PC-9 (cell line): ENCODE measurements around the gene AGRN. TPM values are rescaled to one million over a fixed set of nuclear protein-coding genes. Genes with fewer than 3 reads are reported as not detected.

Experiments used
- BruUV-seq: library from RNA; stranded (reverse); fragments of 400-500 nt; replicated peaks from 2 replicates; lab custom pipeline; 2021; lab: Mats Ljungman, UMichigan
- CTCF ChIA-PET: fragments of 300-600 bp; sonication (Branson Sonifier 250); formaldehyde crosslinking; loops from one replicate; lab custom pipeline; 2022; ENCODE audit warnings: antibody characterized with exemption; lab: Charles Lee
- POLR2A ChIA-PET: fragments of 300-600 bp; sonication (Branson Sonifier 250); formaldehyde crosslinking; loops from one replicate; lab custom pipeline; 2022; ENCODE audit warnings: antibody characterized with exemption; ENCODE audit not compliant: unreplicated experiment; lab: Charles Lee
- DNase-seq, 2 experiments: peaks; one replicate each; pipeline versions ENCODE4 v3.0.0 to v3.0.0-alpha.2; 2015 to 2022; ENCODE audit warnings: mixed read lengths in 1 of 2
- H2AFZ ChIP-seq: fragments of 200-600 bp; sonication (generic); 2 replicates; pipeline ENCODE4 v1.8.1; 2017; ENCODE audit warnings: antibody characterized with exemption
- H3F3A ChIP-seq: fragments of 200-600 bp; sonication (generic); 2 replicates; pipeline ENCODE4 v1.8.1; 2017; ENCODE audit warnings: antibody characterized with exemption, mild to moderate bottlenecking, low read depth; ENCODE audit not compliant: insufficient read depth
- H3K27ac ChIP-seq: fragments of 200-600 bp; sonication (generic); 2 replicates; pipeline ENCODE4 v1.6.1; 2016; ENCODE audit warnings: mixed run types
- H3K27me3 ChIP-seq: fragments of 200-600 bp; sonication (generic); 2 replicates; pipeline ENCODE4 v1.6.1; 2016; ENCODE audit warnings: low read depth, mixed run types; ENCODE audit not compliant: insufficient read depth
- H3K36me3 ChIP-seq: fragments of 200-600 bp; sonication (generic); 2 replicates; pipeline ENCODE4 v1.6.1; 2016; ENCODE audit warnings: low read depth, mixed run types
- H3K4me1 ChIP-seq: fragments of 200-600 bp; sonication (generic); replicated peaks from 2 replicates; pipeline ENCODE4 v1.6.1; 2016; ENCODE audit warnings: mixed run types; ENCODE audit not compliant: insufficient read depth
- H3K4me2 ChIP-seq: fragments of 200-600 bp; sonication (generic); 2 replicates; pipeline ENCODE4 v1.6.1; 2017; ENCODE audit warnings: mixed run types
- H3K4me3 ChIP-seq: fragments of 200-600 bp; sonication (generic); 2 replicates; pipeline ENCODE4 v1.6.1; 2016; ENCODE audit warnings: mixed run types
- H3K79me2 ChIP-seq: fragments of 200-600 bp; sonication (generic); 2 replicates; pipeline ENCODE4 v1.6.1; 2017; ENCODE audit warnings: low read depth, mixed run types
- H3K9me2 ChIP-seq: fragments of 200-600 bp; sonication (generic); 2 replicates; pipeline ENCODE4 v1.8.1; 2017; ENCODE audit warnings: mild to moderate bottlenecking; ENCODE audit not compliant: insufficient read depth
- H3K9me3 ChIP-seq: fragments of 200-600 bp; sonication (generic); 2 replicates; pipeline ENCODE4 v1.8.1; 2016; ENCODE audit warnings: low read depth; ENCODE audit not compliant: insufficient read depth
- H4K20me1 ChIP-seq: fragments of 200-600 bp; sonication (generic); 2 replicates; pipeline ENCODE4 v1.8.1; 2017; ENCODE audit not compliant: insufficient read depth
- EZH2 ChIP-seq: fragments of 200-600 bp; sonication (generic); IDR thresholded peaks from 2 replicates; pipeline ENCODE4 v1.8.0; 2017; ENCODE audit warnings: antibody characterized with exemption, low read depth
- intact Hi-C: fragments of 100-400 bp; cut with micrococcal nuclease; formaldehyde crosslinking; loops from one replicate; pipeline ENCODE4 v1.10.0; 2022; ENCODE audit not compliant: unreplicated experiment
- total RNA-seq: library from RNA; stranded (reverse); gene quantifications from 2 replicates; pipeline ENCODE4 v1.2.3, GENCODE V29; 2021
- TF ChIP-seq, protein P1 (sequence below): fragments of 200-600 bp; sonication (generic); conservative IDR thresholded peaks from 2 replicates; pipeline ENCODE4 v1.6.1; 2017; ENCODE audit warnings: mixed run types, antibody characterized with exemption, mild to moderate bottlenecking, moderate library complexity

The AGRN gene
- total RNA-seq, 1 experiment from 2014 or later, result 278 TPM

DNA sequence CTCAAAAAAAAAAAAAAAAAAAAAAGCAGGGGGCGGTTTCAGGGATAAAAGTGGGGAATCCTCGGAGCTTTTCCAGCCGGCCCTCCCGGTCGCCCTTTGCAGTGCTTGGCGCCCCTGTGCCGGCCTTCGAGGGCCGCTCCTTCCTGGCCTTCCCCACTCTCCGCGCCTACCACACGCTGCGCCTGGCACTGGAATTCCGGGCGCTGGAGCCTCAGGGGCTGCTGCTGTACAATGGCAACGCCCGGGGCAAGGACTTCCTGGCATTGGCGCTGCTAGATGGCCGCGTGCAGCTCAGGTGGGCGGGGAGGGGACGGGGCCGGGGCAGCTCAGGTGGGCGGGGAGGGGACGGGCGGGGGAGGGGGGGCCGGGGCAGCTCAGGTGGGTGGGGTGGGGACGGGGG, 28.8 kb downstream of the AGRN start:
- CTCF ChIA-PET, result interaction anchor here (0.6 kb wide), 1 partner anchor 46 kb away, joined by 12 read pairs; no protein-coding TSS in a partner anchor
- H3K9me3 ChIP-seq, result no peaks in the 10 kb centered on the region
- intact Hi-C loops, result no loop called here

DNA sequence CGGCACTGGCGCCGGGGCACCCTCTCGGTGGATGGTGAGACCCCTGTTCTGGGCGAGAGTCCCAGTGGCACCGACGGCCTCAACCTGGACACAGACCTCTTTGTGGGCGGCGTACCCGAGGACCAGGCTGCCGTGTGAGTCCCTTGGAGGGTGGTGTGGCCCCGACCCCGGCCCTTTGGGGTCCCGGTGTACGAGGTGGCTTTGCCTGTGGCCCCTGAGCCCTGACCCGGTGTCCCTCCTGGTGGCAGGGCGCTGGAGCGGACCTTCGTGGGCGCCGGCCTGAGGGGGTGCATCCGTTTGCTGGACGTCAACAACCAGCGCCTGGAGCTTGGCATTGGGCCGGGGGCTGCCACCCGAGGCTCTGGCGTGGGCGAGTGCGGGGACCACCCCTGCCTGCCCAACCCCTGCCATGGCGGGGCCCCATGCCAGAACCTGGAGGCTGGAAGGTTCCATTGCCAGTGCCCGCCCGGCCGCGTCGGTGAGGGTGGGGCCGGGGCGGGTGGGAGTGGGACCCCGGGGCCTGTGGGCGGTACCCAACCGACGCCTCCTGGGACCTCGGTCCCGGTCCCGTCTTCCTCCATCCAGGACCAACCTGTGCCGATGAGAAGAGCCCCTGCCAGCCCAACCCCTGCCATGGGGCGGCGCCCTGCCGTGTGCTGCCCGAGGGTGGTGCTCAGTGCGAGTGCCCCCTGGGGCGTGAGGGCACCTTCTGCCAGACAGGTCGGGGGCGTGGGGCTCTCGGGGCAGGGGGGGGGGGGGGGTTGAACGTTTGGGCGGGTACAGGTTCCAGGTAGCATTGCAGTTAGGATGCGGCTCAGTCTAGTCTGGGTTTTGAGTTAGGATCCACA, 29.6 kb downstream of the AGRN start:
- no peaks in the 10 kb centered on the region for H3K27me3 ChIP-seq
- no peaks in the 10 kb centered on the region for H3K36me3 ChIP-seq
- peaks cover 11% of the 10 kb centered on the region; the same call in 1 of the 2 replicates for H3F3A ChIP-seq
- peaks cover 5% of the 10 kb centered on the region; the same call in 1 of the 2 replicates for H4K20me1 ChIP-seq
- CTCF ChIA-PET, result no interaction called here
- no peaks in the 10 kb centered on the region for H3K4me1 ChIP-seq
- POLR2A ChIA-PET, result no interaction called here
- no peak overlapping the region for H3K27ac ChIP-seq
- no peaks in the 10 kb centered on the region for H3K9me3 ChIP-seq
- no peak overlapping the region for H3K4me3 ChIP-seq
- no TSS peak for BruUV-seq
- no peak overlapping the region for H3K4me2 ChIP-seq
- no peak overlapping the region for H2AFZ ChIP-seq
- H3K79me2 ChIP-seq, result no peaks in the 10 kb centered on the region
- no peak for DNase-seq
- TF ChIP-seq EZH2, result no peak
- TF ChIP-seq, protein P1, sequence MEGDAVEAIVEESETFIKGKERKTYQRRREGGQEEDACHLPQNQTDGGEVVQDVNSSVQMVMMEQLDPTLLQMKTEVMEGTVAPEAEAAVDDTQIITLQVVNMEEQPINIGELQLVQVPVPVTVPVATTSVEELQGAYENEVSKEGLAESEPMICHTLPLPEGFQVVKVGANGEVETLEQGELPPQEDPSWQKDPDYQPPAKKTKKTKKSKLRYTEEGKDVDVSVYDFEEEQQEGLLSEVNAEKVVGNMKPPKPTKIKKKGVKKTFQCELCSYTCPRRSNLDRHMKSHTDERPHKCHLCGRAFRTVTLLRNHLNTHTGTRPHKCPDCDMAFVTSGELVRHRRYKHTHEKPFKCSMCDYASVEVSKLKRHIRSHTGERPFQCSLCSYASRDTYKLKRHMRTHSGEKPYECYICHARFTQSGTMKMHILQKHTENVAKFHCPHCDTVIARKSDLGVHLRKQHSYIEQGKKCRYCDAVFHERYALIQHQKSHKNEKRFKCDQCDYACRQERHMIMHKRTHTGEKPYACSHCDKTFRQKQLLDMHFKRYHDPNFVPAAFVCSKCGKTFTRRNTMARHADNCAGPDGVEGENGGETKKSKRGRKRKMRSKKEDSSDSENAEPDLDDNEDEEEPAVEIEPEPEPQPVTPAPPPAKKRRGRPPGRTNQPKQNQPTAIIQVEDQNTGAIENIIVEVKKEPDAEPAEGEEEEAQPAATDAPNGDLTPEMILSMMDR, result no peak
- intact Hi-C loops, result no loop called here
- no peaks in the 10 kb centered on the region for H3K9me2 ChIP-seq

More for the DNA sequence above, 28.8 kb downstream of the AGRN start:
- H3K27me3 ChIP-seq, result no peaks in the 10 kb centered on the region
- no peak for DNase-seq
- H3K36me3 ChIP-seq, result no peaks in the 10 kb centered on the region
- no peak overlapping the region for H3K4me3 ChIP-seq
- H3K4me1 ChIP-seq, result no peaks in the 10 kb centered on the region
- no TSS peak for BruUV-seq
- no peaks in the 10 kb centered on the region for H3K79me2 ChIP-seq
- TF ChIP-seq EZH2, result no peak
- TF ChIP-seq, protein P1, result no peak
- H3K4me2 ChIP-seq, result no peak overlapping the region
- peaks cover 10% of the 10 kb centered on the region; the same call in 1 of the 2 replicates for H3F3A ChIP-seq
- H3K9me2 ChIP-seq, result no peaks in the 10 kb centered on the region
- POLR2A ChIA-PET, result no interaction called here
- no peak overlapping the region for H2AFZ ChIP-seq
- no peak overlapping the region for H3K27ac ChIP-seq
- peaks cover 6% of the 10 kb centered on the region; the same call in 1 of the 2 replicates for H4K20me1 ChIP-seq

DNA sequence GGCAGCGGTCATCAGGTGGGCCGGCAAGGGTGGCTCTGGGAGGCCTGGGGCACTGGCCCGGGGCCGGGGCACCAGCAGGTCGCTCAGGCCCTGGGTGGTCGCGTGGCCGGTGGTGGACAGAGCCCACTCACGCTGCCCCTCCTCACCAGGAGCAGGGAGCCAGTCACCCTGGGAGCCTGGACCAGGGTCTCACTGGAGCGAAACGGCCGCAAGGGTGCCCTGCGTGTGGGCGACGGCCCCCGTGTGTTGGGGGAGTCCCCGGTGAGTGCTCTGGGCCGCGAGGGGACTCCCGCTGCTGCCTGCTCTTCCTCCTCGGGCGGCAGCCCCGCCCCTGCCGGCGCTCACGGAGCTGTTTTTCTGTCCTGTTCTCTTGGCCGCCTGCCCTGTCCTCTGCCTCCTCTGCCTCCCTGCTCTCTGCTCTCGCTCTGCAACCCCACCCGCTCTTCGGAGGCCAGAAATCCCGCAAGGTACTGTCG, 30.7 kb downstream of the AGRN start:
- TF ChIP-seq, protein P1, result no peak
- TF ChIP-seq EZH2, result no peak
- POLR2A ChIA-PET, result no interaction called here
- no peaks in the 10 kb centered on the region for H4K20me1 ChIP-seq
- peaks cover 11% of the 10 kb centered on the region; the same call in 1 of the 2 replicates for H3F3A ChIP-seq
- DNase-seq, result no peak
- intact Hi-C loops, result no loop called here
- no peak overlapping the region for H3K4me2 ChIP-seq
- no peaks in the 10 kb centered on the region for H3K36me3 ChIP-seq
- H3K9me3 ChIP-seq, result no peaks in the 10 kb centered on the region
- BruUV-seq, result no TSS peak
- no peaks in the 10 kb centered on the region for H3K27me3 ChIP-seq
- CTCF ChIA-PET, result no interaction called here
- no peak overlapping the region for H3K4me3 ChIP-seq
- no peak overlapping the region for H2AFZ ChIP-seq
- H3K27ac ChIP-seq, result no peak overlapping the region
- H3K79me2 ChIP-seq, result no peaks in the 10 kb centered on the region
- no peaks in the 10 kb centered on the region for H3K9me2 ChIP-seq
- H3K4me1 ChIP-seq, result no peaks in the 10 kb centered on the region
